Ishikawa (cell line): ENCODE results near the gene HAPLN2.

ENCODE experiments used
- CEBPB ChIP-seq: IDR thresholded peaks from 2 replicates; pipeline ENCODE4 v1.6.1; 2012
- CREB1 ChIP-seq: IDR thresholded peaks from 2 replicates; pipeline ENCODE4 v1.6.1; 2012; ENCODE audit warnings: low read depth
- EGR1 ChIP-seq: IDR thresholded peaks from 2 replicates; pipeline ENCODE4 v1.6.1; 2012
- EP300 ChIP-seq: IDR thresholded peaks from 2 replicates; pipeline ENCODE4 v1.6.1; 2012; ENCODE audit warnings: borderline replicate concordance
- FOXM1 ChIP-seq: IDR thresholded peaks from 2 replicates; pipeline ENCODE4 v1.6.1; 2012; ENCODE audit warnings: low read depth, borderline replicate concordance
- NFIC ChIP-seq: IDR thresholded peaks from 2 replicates; pipeline ENCODE4 v1.6.1; 2012
- RAD21 ChIP-seq: IDR thresholded peaks from 2 replicates; pipeline ENCODE4 v1.6.1; 2012; ENCODE audit warnings: low read depth
- TAF1 ChIP-seq: IDR thresholded peaks from 2 replicates; pipeline ENCODE4 v1.6.1; 2012; ENCODE audit warnings: low read depth, mild to moderate bottlenecking
- TCF12 ChIP-seq: IDR thresholded peaks from 2 replicates; pipeline ENCODE4 v1.6.1; 2012; ENCODE audit warnings: low read depth
- TEAD4 ChIP-seq: IDR thresholded peaks from 2 replicates; pipeline ENCODE4 v1.6.1; 2012
- YY1 ChIP-seq: IDR thresholded peaks from 2 replicates; pipeline ENCODE4 v1.6.1; 2012; ENCODE audit warnings: low read depth
- ZBTB7A ChIP-seq: IDR thresholded peaks from 2 replicates; pipeline ENCODE4 v1.6.1; 2012; ENCODE audit warnings: low read depth
- TF ChIP-seq, protein P1 (sequence below): IDR thresholded peaks from 2 replicates; pipeline ENCODE4 v1.6.1; 2012
- TF ChIP-seq, protein P2 (sequence below): IDR thresholded peaks from 2 replicates; pipeline ENCODE4 v1.6.1; 2012
- TF ChIP-seq, protein P3 (sequence below): IDR thresholded peaks from 2 replicates; pipeline ENCODE4 v1.6.1; 2012; ENCODE audit warnings: low read depth, mild to moderate bottlenecking

The HAPLN2 gene

DNA sequence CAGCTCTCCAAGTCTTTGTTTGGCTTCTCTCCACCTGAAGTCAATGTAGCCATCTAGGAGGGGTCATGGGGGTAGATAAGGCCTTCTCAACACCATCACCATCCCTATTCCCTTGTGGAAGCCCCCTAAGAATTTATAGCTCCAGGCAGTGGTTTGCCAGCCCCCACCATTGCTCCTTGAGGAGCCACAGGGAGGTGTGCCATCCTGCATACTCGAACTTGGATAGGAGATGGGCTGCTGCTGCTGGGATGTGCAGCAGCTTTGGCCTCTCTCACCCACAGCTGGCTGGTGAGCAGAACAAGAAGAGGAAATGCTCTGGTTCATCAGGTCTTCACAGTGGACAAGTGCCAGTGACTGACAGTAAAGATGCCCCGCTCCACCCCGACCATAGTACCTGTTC, 22.8 kb upstream of the HAPLN2 start:
- TF ChIP-seq TCF12, result no peak
- no peak for TF ChIP-seq CEBPB
- no peak for TF ChIP-seq CREB1
- TF ChIP-seq TAF1, result no peak
- no peak for TF ChIP-seq ZBTB7A
- TF ChIP-seq, protein P1, sequence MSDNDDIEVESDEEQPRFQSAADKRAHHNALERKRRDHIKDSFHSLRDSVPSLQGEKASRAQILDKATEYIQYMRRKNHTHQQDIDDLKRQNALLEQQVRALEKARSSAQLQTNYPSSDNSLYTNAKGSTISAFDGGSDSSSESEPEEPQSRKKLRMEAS, result no peak
- no peak for TF ChIP-seq NFIC
- TF ChIP-seq TEAD4, result no peak
- TF ChIP-seq, protein P2, sequence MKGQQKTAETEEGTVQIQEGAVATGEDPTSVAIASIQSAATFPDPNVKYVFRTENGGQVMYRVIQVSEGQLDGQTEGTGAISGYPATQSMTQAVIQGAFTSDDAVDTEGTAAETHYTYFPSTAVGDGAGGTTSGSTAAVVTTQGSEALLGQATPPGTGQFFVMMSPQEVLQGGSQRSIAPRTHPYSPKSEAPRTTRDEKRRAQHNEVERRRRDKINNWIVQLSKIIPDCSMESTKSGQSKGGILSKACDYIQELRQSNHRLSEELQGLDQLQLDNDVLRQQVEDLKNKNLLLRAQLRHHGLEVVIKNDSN, result no peak
- TF ChIP-seq EGR1, result no peak
- TF ChIP-seq EP300, result no peak
- no peak for TF ChIP-seq FOXM1
- TF ChIP-seq YY1, result no peak
- TF ChIP-seq, protein P3, sequence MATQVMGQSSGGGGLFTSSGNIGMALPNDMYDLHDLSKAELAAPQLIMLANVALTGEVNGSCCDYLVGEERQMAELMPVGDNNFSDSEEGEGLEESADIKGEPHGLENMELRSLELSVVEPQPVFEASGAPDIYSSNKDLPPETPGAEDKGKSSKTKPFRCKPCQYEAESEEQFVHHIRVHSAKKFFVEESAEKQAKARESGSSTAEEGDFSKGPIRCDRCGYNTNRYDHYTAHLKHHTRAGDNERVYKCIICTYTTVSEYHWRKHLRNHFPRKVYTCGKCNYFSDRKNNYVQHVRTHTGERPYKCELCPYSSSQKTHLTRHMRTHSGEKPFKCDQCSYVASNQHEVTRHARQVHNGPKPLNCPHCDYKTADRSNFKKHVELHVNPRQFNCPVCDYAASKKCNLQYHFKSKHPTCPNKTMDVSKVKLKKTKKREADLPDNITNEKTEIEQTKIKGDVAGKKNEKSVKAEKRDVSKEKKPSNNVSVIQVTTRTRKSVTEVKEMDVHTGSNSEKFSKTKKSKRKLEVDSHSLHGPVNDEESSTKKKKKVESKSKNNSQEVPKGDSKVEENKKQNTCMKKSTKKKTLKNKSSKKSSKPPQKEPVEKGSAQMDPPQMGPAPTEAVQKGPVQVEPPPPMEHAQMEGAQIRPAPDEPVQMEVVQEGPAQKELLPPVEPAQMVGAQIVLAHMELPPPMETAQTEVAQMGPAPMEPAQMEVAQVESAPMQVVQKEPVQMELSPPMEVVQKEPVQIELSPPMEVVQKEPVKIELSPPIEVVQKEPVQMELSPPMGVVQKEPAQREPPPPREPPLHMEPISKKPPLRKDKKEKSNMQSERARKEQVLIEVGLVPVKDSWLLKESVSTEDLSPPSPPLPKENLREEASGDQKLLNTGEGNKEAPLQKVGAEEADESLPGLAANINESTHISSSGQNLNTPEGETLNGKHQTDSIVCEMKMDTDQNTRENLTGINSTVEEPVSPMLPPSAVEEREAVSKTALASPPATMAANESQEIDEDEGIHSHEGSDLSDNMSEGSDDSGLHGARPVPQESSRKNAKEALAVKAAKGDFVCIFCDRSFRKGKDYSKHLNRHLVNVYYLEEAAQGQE, result no peak
- no peak for TF ChIP-seq RAD21

DNA sequence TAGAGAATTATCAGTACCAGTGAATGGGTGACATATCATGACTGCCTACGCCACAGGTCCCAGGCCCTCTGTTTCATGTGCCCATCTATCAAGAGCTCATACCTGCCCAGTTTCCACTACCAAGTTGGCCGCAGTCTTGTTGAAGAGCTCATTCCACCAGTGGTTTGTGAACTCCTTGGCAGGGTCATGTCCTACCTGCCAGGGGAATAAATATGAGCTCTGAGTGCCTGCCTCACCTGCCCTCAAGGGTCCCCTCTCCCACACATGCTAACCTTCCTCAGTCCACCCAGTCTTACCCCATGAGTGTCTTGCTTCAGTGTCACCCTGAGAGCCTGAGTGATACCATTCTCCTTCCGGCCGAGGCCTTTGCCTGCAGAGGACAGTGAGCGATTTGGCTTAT, 21.1 kb upstream of the HAPLN2 start:
- no peak for TF ChIP-seq TEAD4

DNA sequence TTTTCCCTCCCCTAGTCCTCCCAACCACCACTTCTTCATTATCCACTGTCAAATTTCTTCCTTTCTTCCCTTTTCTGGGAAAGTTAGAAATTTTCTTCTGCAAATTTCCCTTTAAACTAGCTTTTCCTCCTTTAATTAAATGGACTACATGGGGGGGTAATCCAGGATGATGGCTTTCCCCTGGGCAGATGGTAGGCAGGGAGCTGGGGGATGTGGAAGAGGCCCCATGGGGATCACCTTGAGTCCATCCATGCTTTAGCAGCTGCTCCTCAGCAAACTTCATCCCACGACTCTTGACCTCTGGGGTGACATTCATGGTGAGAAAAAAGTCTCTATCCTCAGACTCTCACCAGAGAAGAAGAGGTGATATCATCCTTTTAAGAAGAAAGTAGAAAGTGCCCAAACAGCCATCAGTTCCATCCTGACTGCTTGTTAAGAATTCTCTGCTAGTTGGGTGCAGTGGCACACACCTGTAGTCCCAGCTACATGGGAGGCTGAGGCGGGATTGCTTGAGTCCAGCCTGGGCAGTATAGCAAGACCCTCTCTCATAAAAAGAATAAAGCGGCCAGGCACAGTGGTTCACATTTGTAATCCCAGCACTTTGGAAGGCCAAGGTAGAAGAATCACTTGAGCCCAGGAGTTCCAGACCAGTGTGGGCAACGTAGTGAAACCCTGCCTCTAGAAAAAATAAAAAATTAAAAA, 20.3 kb upstream of the HAPLN2 start:
- TF ChIP-seq TAF1 (no peak), TEAD4 (no peak), YY1 (no peak), FOXM1 (no peak), CREB1 (no peak), NFIC (no peak), RAD21 (no peak), EP300 (no peak), TCF12 (no peak), CEBPB (no peak), ZBTB7A (no peak), EGR1 (no peak)
- TF ChIP-seq, protein P2, result no peak
- TF ChIP-seq, protein P3, result no peak
- TF ChIP-seq, protein P1, result no peak

DNA sequence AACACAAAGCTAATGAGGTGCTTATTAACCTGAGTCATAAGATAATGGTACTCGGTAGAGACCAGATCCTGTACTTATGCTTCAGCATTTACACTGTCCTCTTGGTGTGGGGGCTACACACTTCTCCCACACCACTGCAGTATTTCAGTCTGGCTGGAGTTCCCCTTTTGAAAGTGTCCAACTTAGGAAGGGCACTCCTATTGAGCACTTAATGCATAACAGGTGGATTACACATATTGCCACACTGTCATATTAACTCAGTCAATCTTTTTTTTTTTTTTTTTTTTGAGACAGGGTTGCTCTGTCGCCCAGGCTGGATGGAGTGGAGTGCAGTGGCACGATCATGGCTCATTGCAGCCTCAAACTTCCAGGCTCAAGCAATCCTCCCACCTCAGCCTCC, 19.4 kb upstream of the HAPLN2 start:
- TF ChIP-seq TEAD4 (no peak), NFIC (no peak), CREB1 (no peak), FOXM1 (no peak), TAF1 (no peak), CEBPB (no peak), EGR1 (no peak), YY1 (no peak), TCF12 (no peak)
- TF ChIP-seq, protein P1, result no peak
- TF ChIP-seq, protein P3, result no peak
- TF ChIP-seq, protein P2, result no peak
